ENCODE results near the gene ROCK2.
"Not testable (repeated sequence)": the region's sequence is repeated elsewhere in the genome, so short reads cannot be mapped to it uniquely, and the experiment has no call there.

ROCK2 gene

GRCh38 chr2:11177871-11178690, 166.4 kb downstream of the ROCK2 start:
- DNase-seq (ENCODE audit: low spot score) = no peak

DNA sequence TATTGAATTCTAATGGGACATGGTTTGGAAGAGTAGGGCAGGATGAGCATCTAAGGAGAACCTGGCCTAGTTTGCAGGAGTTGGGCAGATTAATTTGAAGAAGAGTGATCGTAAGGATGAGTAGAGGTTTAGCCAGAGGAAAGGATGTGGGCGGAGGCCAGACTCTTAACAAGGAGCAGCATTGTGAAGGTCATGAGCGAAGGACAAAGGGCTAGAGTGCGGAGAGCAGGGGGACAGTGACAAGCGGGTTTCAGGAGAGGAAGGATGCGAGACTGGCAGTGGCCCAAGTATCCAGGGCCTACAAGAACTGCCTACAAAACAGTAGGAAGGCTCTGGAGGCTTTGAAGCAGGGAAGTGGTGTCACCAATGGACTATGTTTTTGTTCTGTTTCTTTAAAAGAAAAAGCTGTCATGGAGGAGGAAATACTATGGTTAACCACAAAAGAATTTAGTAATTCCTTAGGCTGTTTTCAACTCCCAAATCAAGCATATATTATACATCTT, 169.1 kb downstream of the ROCK2 start:
- peak; percentile 67 for DNase-seq (ENCODE audit: low spot score)

DNA sequence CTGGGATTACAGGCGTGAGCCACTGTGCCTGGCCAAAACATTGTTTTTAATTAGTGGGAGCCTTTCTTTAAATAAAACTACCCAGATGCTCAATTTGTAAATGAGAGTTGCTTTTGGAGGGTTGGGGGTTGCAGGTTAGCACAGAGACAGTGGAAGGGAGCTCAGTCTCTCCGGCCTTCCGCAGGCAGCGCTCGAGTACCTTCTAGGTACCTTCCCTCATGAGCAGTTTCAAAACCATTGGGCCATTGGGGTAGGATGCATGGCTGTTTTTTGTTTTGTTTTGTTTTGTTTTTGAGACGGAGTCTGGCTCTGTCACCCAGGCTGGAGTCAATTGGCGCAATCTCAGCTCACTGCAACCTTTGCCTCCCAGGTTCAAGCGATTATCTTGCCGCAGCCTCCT, 170.2 kb downstream of the ROCK2 start:
- no peak for DNase-seq (ENCODE audit: low spot score)

DNA sequence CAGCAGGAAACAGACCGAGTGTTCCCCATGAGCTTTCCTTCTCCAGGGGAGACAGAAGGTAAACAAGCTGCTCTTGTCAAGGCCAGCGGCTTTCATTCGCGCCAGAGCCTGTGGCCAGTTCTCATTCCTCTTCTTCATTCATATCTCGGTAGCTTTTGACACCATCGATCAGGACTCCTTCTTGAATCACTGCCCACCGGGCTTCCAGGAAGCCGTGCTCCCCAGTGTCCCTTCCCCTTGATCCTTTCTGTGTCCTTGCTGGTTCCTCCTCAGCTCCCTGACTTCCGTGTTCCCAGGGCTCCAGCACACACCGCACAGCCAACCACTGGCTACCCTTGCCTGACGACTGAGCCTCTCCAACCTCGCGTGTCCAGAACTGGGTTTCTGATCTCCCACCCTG, 175.1 kb downstream of the ROCK2 start:
- DNase-seq (ENCODE audit: low spot score) = no peak

DNA sequence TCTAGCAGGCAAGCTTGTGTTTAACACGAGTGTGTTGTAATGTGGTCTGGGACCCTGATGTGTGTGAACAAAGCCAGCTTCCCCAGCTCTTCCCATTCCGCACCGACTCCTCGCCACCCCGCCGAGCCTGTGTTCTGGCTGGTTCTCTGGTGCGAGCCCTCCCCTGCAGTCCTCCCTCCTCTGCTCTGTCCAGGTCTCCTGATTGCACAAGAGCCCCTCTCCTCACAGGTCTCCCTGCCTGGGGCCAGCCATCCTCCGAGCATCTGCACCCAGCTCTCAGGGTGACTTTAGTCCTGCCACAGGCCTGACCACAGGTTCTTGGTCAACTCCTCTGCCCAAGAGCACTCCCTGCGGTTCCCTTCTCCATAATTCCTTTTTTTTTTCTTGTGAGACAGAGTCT, 175.9 kb downstream of the ROCK2 start:
- DNase-seq (ENCODE audit: low spot score) = no peak

GRCh38 chr2:11166476-11166875, 178.0 kb downstream of the ROCK2 start:
- no peak for DNase-seq (ENCODE audit: low spot score)

DNA sequence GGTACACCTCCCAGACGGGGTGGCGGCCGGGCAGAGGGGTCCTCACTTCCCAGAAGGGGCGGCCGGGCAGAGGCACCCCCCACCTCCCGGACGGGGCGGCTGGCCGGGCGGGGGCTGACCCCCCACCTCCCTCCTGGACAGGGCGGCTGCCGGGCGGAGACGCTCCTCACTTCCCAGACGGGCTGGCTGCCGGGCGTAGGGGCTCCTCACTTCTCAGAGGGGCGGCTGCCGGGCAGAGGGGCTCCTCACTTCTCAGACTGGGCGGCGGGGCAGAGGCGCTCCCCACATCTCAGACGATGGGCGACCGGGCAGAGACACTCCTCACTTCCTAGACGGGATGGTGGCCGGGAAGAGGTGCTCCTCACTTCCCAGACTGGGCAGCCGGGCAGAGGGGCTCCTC, 179.4 kb downstream of the ROCK2 start:
- not testable (repeated sequence) for DNase-seq (ENCODE audit: low spot score)

DNA sequence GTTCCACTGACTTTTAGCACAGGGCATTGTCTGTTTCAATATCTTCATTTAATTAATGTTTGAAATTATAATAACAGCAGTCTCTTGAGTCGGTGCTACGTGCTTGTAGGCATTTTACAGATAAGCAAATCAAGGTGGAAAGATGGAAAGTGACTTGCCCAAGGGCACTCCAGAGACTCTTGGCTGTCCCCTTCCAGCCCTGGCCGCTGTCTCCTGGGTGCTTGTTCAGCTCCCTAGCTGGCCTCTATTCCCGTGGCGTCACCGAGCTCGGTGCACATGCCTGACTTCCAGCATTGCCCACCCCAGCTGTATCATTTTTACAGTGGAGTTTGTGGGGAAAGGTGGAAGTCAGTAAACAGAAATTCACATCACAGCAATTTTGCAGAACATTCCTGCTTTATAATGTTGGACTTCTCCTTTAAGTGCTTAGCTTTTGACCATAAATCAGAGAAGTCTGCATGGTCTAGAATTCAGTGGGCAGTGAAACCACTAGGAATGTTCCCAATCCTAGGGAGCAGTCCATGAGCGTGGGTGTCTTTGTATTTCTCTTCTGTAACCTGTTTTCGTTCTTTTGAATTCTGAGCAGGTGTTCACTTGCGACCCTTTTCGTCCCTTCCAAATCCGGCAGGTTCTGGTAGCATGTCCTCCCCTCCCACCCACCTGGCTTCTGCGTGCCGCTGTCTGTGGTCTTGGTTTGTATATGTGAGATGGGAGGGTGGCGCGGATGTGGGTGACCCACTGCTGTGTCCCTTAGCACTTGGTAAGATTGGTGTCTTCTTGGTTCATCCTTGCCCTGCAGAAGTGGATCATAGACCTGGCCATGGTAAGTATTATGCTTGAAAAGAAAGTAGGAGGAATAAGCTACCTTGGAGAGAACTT, 180.8 kb downstream of the ROCK2 start:
- no peak for DNase-seq (ENCODE audit: low spot score)

- DNase-seq (ENCODE audit: low spot score) = no peak
Observed at GRCh38 chr2:11161747-11162146, 182.7 kb downstream of the ROCK2 start.

- DNase-seq (ENCODE audit: low spot score) = no peak
Observed at GRCh38 chr2:11160731-11161455, 183.5 kb downstream of the ROCK2 start.

- DNase-seq (ENCODE audit: low spot score) = no peak
Observed at GRCh38 chr2:11160256-11160655, 184.2 kb downstream of the ROCK2 start.

- DNase-seq (ENCODE audit: low spot score) = no peak
Observed at GRCh38 chr2:11159574-11160170, 184.8 kb downstream of the ROCK2 start.

GRCh38 chr2:11158916-11159573, 185.4 kb downstream of the ROCK2 start:
- DNase-seq (ENCODE audit: low spot score) = no peak

- DNase-seq (ENCODE audit: low spot score) = no peak
Observed at GRCh38 chr2:11157731-11158130, 186.7 kb downstream of the ROCK2 start.

GRCh38 chr2:11157296-11157695, 187.1 kb downstream of the ROCK2 start:
- no peak for DNase-seq (ENCODE audit: low spot score)

- DNase-seq (ENCODE audit: low spot score) = no peak
Observed at GRCh38 chr2:11156396-11157075, 187.9 kb downstream of the ROCK2 start.

- DNase-seq (ENCODE audit: low spot score) = no peak
Observed at GRCh38 chr2:11155381-11156035, 188.9 kb downstream of the ROCK2 start, which contains the start of gene SLC66A3. SLC66A3 (plus strand) TSS chr2:11155467; CDS start chr2:11155547, 80 bp downstream.

- DNase-seq (ENCODE audit: low spot score) = peak; percentile 100
Observed at GRCh38 chr2:11154923-11155380, 189.5 kb downstream of the ROCK2 start.

- no peak for DNase-seq (ENCODE audit: low spot score)
Observed at GRCh38 chr2:11154016-11154922, 190.2 kb downstream of the ROCK2 start.
